Endometrial microvascular endothelial cells (primary cell): ENCODE results near the gene TOR1B. TPM values are rescaled to one million over a fixed set of nuclear protein-coding genes. Genes with fewer than 3 reads are reported as not detected.
"Not testable (repeated sequence)": the region's sequence is repeated elsewhere in the genome, so short reads cannot be mapped to it uniquely, and the experiment has no call there.

Experiments
- in situ Hi-C: cut with HindIII; loops from 2 replicates; pipeline ENCODE4 v1.10.0; 2017; ENCODE audit warnings: low sequenced_read_pairs, low pct_unique_long_range_greater_than_20kb; ENCODE audit errors: inconsistent ontology term
- total RNA-seq: library from RNA; depleted of rRNA; stranded (reverse); fragments of >200 nt; gene quantifications from one replicate; pipeline ENCODE4 v1.2.3, GENCODE V29; 2015; ENCODE audit errors: inconsistent ontology term

The TOR1B gene
- total RNA-seq, 1 donor from 2014 or later, result 27.0 TPM

GRCh38 chr9:129775448-129775798, 27.6 kb upstream of the TOR1B start:
- in situ Hi-C loops, result no loop called here

GRCh38 chr9:129776096-129776495, 26.9 kb upstream of the TOR1B start:
- in situ Hi-C loops, result not testable (repeated sequence)

GRCh38 chr9:129776566-129776937, 26.4 kb upstream of the TOR1B start:
- in situ Hi-C loops, result no loop called here

GRCh38 chr9:129776938-129777768, 25.8 kb upstream of the TOR1B start:
- in situ Hi-C loops, result no loop called here

- in situ Hi-C loops, result no loop called here
Measured at GRCh38 chr9:129777769-129778130, 25.2 kb upstream of the TOR1B start.

- in situ Hi-C loops, result no loop called here
Measured at GRCh38 chr9:129778469-129778868, 24.5 kb upstream of the TOR1B start.

GRCh38 chr9:129779560-129780190, 23.3 kb upstream of the TOR1B start:
- in situ Hi-C loops, result no loop called here

GRCh38 chr9:129781131-129781530, 21.9 kb upstream of the TOR1B start:
- in situ Hi-C loops, result no loop called here

- in situ Hi-C loops, result no loop called here
Measured at GRCh38 chr9:129781981-129782380, 21.0 kb upstream of the TOR1B start.

- in situ Hi-C loops, result no loop called here
Measured at GRCh38 chr9:129783516-129784361, 19.2 kb upstream of the TOR1B start.

- in situ Hi-C loops, result not testable (repeated sequence)
Measured at GRCh38 chr9:129784970-129785369, 18.0 kb upstream of the TOR1B start.

GRCh38 chr9:129785866-129786265, 17.1 kb upstream of the TOR1B start:
- in situ Hi-C loops, result no loop called here

GRCh38 chr9:129786481-129786880, 16.5 kb upstream of the TOR1B start:
- in situ Hi-C loops, result no loop called here

GRCh38 chr9:129794549-129794948, 8.4 kb upstream of the TOR1B start:
- in situ Hi-C loops, result no loop called here

- in situ Hi-C loops, result not testable (repeated sequence)
Measured at GRCh38 chr9:129796029-129796428, 7.0 kb upstream of the TOR1B start.

GRCh38 chr9:129798973-129799372, 4.0 kb upstream of the TOR1B start:
- in situ Hi-C loops, result no loop called here

GRCh38 chr9:129801504-129801903, 1.5 kb upstream of the TOR1B start:
- in situ Hi-C loops, result no loop called here

GRCh38 chr9:129803676-129804060, 684 bp downstream of the TOR1B start:
- in situ Hi-C loops, result no loop called here

- in situ Hi-C loops, result no loop called here
Measured at GRCh38 chr9:129806061-129806460, 3.1 kb downstream of the TOR1B start.

- in situ Hi-C loops, result no loop called here
Measured at GRCh38 chr9:129809346-129809745, 6.4 kb downstream of the TOR1B start.
